ENCODE data around the gene AMTN.
"Not testable (repeated sequence)": the region's sequence is repeated elsewhere in the genome, so short reads cannot be mapped to it uniquely, and the experiment has no call there.

Gene AMTN

DNA sequence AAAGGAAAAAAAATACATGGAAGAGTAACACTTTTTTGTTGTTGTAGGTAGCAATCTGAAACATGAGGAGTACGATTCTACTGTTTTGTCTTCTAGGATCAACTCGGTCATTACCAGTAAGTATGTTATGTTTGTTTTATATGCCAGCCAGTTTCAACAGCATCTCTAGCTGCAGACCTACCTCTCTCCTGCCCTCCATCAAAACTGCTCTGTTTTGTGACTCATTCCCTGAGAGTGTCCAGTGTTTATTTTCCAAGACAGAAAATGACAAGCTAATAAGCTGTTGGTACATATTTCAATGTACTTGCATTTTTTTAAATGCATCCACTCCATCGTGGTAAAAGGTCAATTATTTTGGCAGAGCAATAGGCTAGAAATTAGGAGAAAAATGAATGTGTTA is 347 bp downstream of the AMTN start:
- H3K36me3 ChIP-seq (ENCODE audit: control insufficient read depth, insufficient read depth, low read length) = no peaks in the 10 kb centered on the region
- H3K4me1 ChIP-seq (ENCODE audit: control insufficient read depth, insufficient read depth, low read length) = no peaks in the 10 kb centered on the region
- H3K4me3 ChIP-seq (ENCODE audit: low read depth, low read length) = no peak overlapping the region
- H3K27me3 ChIP-seq (ENCODE audit: control insufficient read depth, insufficient read depth, low read length) = no peaks in the 10 kb centered on the region
- H3K9me3 ChIP-seq (ENCODE audit: control insufficient read depth, insufficient read depth, low read length) = no peaks in the 10 kb centered on the region
- no peak overlapping the region for H3K9ac ChIP-seq (ENCODE audit: low read depth, low read length)

DNA sequence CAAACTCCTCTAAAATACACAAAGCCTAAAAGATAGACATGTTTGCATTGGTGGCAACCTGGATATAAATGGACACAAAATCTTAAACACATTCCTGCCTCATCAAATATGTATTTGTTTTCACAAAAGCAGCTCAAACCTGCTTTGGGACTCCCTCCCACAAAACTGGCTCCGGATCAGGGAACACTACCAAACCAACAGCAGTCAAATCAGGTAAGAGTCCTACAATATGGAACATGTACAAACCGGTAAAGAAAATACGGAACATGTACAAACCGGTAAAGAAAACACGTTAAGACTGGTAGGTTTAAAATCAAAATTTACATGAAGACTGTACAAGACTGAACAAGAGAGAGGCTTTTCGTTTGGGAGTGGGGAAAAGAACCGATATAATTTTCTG is 4.3 kb downstream of the AMTN start:
- H3K4me1 ChIP-seq (ENCODE audit: control insufficient read depth, insufficient read depth, low read length) = no peaks in the 10 kb centered on the region
- no peak overlapping the region for H3K9ac ChIP-seq (ENCODE audit: low read depth, low read length)
- H3K4me3 ChIP-seq (ENCODE audit: low read depth, low read length) = no peak overlapping the region
- no peaks in the 10 kb centered on the region for H3K9me3 ChIP-seq (ENCODE audit: control insufficient read depth, insufficient read depth, low read length)
- H3K36me3 ChIP-seq (ENCODE audit: control insufficient read depth, insufficient read depth, low read length) = no peaks in the 10 kb centered on the region
- H3K27me3 ChIP-seq (ENCODE audit: control insufficient read depth, insufficient read depth, low read length) = no peaks in the 10 kb centered on the region

DNA sequence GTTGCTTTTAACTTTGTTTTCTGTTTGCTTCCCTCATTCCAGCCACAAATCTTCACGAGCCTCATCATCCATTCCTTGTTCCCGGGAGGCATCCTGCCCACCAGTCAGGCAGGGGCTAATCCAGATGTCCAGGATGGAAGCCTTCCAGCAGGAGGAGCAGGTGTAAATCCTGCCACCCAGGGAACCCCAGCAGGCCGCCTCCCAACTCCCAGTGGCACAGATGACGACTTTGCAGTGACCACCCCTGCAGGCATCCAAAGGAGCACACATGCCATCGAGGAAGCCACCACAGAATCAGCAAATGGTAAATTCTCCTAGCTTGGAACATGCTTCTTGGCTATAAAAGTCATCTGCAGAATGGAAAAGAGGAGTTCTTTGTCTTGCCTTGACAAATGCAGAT is 12.6 kb downstream of the AMTN start:
- Histone ChIP-seq H3K9ac (ENCODE audit: low read depth, low read length) (no peak overlapping the region), H3K27me3 (ENCODE audit: control insufficient read depth, insufficient read depth, low read length) (no peaks in the 10 kb centered on the region), H3K4me1 (ENCODE audit: control insufficient read depth, insufficient read depth, low read length) (no peaks in the 10 kb centered on the region), H3K9me3 (ENCODE audit: control insufficient read depth, insufficient read depth, low read length) (no peaks in the 10 kb centered on the region), H3K4me3 (ENCODE audit: low read depth, low read length) (no peak overlapping the region), H3K36me3 (ENCODE audit: control insufficient read depth, insufficient read depth, low read length) (no peaks in the 10 kb centered on the region)

DNA sequence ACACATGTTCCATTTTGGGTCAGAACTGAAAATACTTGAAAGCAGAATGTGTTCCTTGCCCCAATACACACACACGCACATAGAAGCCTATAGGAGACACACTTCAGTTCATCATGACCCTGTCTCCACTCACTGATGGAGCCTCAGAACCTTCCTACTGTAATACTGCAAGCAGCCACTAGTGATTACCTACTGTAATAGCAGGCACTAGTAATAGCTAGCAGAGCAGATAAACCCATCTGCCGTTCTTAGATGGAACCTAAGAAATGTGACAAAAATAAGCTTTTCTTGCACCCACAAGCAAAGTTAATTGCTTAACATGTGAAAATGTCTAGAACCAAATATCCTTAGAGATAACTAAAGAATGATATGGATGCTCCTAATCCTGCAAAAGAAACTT is 13.6 kb downstream of the AMTN start:
- H3K4me3 ChIP-seq (ENCODE audit: low read depth, low read length) = no peak overlapping the region
- no peaks in the 10 kb centered on the region for H3K36me3 ChIP-seq (ENCODE audit: control insufficient read depth, insufficient read depth, low read length)
- H3K27me3 ChIP-seq (ENCODE audit: control insufficient read depth, insufficient read depth, low read length) = no peaks in the 10 kb centered on the region
- no peaks in the 10 kb centered on the region for H3K4me1 ChIP-seq (ENCODE audit: control insufficient read depth, insufficient read depth, low read length)
- H3K9me3 ChIP-seq (ENCODE audit: control insufficient read depth, insufficient read depth, low read length) = no peaks in the 10 kb centered on the region
- H3K9ac ChIP-seq (ENCODE audit: low read depth, low read length) = no peak overlapping the region

DNA sequence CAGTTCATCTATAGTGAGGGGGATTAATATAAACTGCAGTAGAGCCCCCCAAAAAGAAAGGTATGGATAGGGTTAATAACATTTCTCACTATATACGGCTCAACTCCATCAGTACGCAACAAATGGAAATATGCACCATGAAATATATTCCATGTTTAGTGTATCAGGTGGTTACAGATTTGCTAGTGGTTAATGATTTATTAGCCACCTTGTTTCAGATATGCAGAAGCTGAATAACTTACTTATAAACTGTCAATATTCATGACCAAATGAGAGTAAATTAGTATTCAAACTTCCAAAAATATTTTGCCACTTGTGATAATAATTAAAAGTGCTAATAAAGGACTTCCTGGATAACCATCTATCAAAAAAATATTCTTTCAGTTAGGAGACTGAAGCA is 14.8 kb downstream of the AMTN start:
- Histone ChIP-seq H3K27me3 (ENCODE audit: control insufficient read depth, insufficient read depth, low read length) (no peaks in the 10 kb centered on the region), H3K36me3 (ENCODE audit: control insufficient read depth, insufficient read depth, low read length) (no peaks in the 10 kb centered on the region), H3K4me3 (ENCODE audit: low read depth, low read length) (no peak overlapping the region), H3K9ac (ENCODE audit: low read depth, low read length) (no peak overlapping the region), H3K9me3 (ENCODE audit: control insufficient read depth, insufficient read depth, low read length) (no peaks in the 10 kb centered on the region), H3K4me1 (ENCODE audit: control insufficient read depth, insufficient read depth, low read length) (no peaks in the 10 kb centered on the region)

DNA sequence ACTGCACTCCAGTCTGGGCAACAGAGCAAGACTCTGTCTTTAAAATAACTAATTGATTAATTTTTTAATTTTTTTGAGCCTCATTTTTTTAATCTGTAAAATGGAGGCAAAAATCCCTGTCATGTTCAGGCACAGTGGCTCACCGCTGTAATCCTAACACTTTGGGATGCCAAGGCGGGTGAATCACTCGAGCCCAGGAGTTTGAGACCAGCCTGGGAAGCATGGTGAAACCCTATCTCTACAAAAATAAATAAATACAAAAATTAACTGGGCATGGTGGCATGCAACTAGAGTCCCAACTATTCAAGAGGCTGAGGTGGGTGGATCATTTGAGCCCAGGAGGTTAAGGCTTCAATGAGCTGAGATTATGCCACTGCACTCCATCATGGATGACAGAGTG is 15.4 kb downstream of the AMTN start:
- H3K36me3 ChIP-seq (ENCODE audit: control insufficient read depth, insufficient read depth, low read length) = no peaks in the 10 kb centered on the region
- H3K9ac ChIP-seq (ENCODE audit: low read depth, low read length) = no peak overlapping the region
- no peaks in the 10 kb centered on the region for H3K27me3 ChIP-seq (ENCODE audit: control insufficient read depth, insufficient read depth, low read length)
- H3K9me3 ChIP-seq (ENCODE audit: control insufficient read depth, insufficient read depth, low read length) = no peaks in the 10 kb centered on the region
- H3K4me3 ChIP-seq (ENCODE audit: low read depth, low read length) = no peak overlapping the region
- no peaks in the 10 kb centered on the region for H3K4me1 ChIP-seq (ENCODE audit: control insufficient read depth, insufficient read depth, low read length)

DNA sequence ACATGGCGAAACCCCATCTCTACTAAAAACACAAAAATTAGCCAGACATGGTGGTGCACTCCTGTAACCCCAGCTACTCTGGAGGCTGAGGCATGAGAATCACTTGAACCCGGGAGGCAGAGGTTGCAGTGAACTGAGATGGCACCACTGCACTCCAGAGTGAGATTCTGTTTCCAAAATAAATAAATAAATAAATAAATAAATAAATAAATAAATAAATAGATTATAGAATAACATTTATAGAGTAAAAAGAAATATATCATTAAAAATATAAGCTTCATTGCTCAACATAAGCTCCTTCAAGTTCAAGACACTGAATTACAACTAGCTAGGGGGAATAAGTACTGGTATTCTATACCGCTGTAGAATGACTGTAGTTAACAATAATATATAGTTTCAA is 16.5 kb downstream of the AMTN start:
- not testable (repeated sequence) for H3K4me1 ChIP-seq (ENCODE audit: control insufficient read depth, insufficient read depth, low read length); H3K27me3 ChIP-seq (ENCODE audit: control insufficient read depth, insufficient read depth, low read length); H3K4me3 ChIP-seq (ENCODE audit: low read depth, low read length); H3K9me3 ChIP-seq (ENCODE audit: control insufficient read depth, insufficient read depth, low read length); H3K9ac ChIP-seq (ENCODE audit: low read depth, low read length); H3K36me3 ChIP-seq (ENCODE audit: control insufficient read depth, insufficient read depth, low read length)

DNA sequence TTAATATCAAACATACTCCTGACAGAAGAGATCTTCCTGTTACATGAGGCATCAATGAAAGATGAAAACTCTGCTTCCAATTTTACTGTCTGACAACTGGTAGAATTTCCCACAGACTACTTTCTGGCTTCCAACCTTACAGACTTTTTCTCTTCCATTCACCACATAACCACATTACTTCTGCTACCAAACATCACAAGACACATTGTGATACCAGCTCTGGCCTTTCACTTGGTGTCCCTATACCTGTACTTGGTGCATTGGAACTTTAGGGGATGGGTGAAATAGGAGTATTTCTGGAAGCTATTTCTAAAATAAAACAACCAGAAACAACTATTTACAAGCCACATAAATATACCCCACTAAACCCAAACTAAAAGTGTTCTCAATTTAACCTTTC is 20.5 kb downstream of the AMTN start:
- Histone ChIP-seq H3K4me1 (ENCODE audit: control insufficient read depth, insufficient read depth, low read length) (no peaks in the 10 kb centered on the region), H3K4me3 (ENCODE audit: low read depth, low read length) (no peak overlapping the region), H3K9ac (ENCODE audit: low read depth, low read length) (no peak overlapping the region), H3K36me3 (ENCODE audit: control insufficient read depth, insufficient read depth, low read length) (no peaks in the 10 kb centered on the region), H3K9me3 (ENCODE audit: control insufficient read depth, insufficient read depth, low read length) (no peaks in the 10 kb centered on the region), H3K27me3 (ENCODE audit: control insufficient read depth, insufficient read depth, low read length) (no peaks in the 10 kb centered on the region)

DNA sequence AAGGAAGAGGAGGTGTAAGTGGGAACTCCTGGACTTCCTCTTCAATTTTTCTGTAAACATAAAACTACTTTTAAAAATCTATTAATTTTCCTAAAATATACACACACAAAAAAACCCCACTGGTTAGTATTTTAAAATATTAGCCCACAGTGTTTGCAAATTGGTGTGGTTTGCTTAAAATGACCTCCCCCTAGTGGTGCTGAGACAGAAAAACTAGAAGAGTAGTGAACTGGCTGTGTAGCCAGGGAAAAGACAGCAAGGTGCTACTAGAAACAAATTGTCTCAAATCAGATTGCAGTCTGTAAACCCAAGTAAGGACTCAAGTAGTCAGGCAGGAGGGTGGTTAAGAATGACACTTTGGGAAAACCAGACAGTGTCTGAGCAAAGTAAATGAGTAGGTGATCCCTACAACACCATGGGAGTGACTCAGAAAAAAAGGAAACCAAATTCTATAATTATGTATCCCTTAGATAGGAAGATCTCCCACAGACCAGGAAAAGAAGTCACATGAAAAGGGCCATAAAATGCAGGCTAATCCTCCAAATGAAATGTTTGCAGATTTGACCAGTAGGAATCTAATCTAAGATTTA is 26.0 kb downstream of the AMTN start:
- Histone ChIP-seq H3K9me3 (ENCODE audit: control insufficient read depth, insufficient read depth, low read length) (no peaks in the 10 kb centered on the region), H3K9ac (ENCODE audit: low read depth, low read length) (no peak overlapping the region), H3K36me3 (ENCODE audit: control insufficient read depth, insufficient read depth, low read length) (no peaks in the 10 kb centered on the region), H3K27me3 (ENCODE audit: control insufficient read depth, insufficient read depth, low read length) (no peaks in the 10 kb centered on the region), H3K4me1 (ENCODE audit: control insufficient read depth, insufficient read depth, low read length) (no peaks in the 10 kb centered on the region), H3K4me3 (ENCODE audit: low read depth, low read length) (no peak overlapping the region)

DNA sequence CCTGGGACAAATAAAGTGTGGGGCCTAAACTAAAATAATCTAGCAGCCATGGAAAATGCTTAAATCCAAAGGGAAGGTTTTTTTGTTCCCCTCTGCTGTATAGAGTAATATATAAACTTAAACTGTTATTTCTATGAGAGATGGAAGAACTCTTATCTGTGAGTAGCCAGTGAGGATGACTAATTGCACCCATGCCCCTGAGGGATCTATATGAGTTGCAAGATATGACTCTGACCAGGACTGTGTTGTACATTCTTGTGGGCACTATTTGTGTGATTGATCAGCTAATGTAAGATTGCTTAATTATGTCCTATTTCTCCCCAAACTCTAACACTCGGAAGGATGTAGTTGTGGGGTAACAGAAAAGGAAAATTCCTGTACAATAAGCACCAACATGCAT is 38.5 kb downstream of the AMTN start:
- H3K9me3 ChIP-seq (ENCODE audit: control insufficient read depth, insufficient read depth, low read length) = no peaks in the 10 kb centered on the region
- no peaks in the 10 kb centered on the region for H3K4me1 ChIP-seq (ENCODE audit: control insufficient read depth, insufficient read depth, low read length)
- no peaks in the 10 kb centered on the region for H3K36me3 ChIP-seq (ENCODE audit: control insufficient read depth, insufficient read depth, low read length)
- H3K9ac ChIP-seq (ENCODE audit: low read depth, low read length) = no peak overlapping the region
- H3K4me3 ChIP-seq (ENCODE audit: low read depth, low read length) = no peak overlapping the region
- H3K27me3 ChIP-seq (ENCODE audit: control insufficient read depth, insufficient read depth, low read length) = no peaks in the 10 kb centered on the region

DNA sequence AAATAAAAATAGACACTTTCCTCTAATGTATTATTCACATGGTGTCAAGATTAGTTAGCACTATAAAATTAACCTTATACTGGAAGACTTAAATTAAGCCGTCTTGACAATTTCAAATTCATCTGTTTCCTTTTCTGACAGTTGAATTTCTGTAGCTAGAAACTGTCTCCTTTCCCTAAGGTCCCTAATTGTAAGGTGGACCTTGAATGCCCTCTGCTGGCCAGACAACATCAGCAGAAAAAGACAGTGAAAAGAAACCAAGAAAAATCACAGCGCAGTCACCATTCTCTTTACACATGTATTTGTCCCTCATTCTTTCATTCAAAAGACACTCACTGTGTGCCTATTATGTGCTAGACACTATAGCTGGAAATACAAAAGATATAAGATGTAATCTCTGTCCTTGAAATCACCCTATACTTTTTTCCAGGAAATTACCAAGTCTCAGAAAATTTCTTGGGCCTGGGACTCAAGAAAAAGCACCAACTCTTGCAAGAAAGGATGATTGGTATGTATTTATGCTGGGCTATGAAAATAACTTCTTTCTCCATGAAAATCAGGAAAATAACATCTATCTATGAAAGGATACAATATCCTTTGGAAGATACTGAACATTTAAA is 41.0 kb downstream of the AMTN start:
- Histone ChIP-seq H3K9ac (ENCODE audit: low read depth, low read length) (no peak overlapping the region), H3K4me3 (ENCODE audit: low read depth, low read length) (no peak overlapping the region), H3K9me3 (ENCODE audit: control insufficient read depth, insufficient read depth, low read length) (no peaks in the 10 kb centered on the region), H3K36me3 (ENCODE audit: control insufficient read depth, insufficient read depth, low read length) (no peaks in the 10 kb centered on the region), H3K4me1 (ENCODE audit: control insufficient read depth, insufficient read depth, low read length) (peaks cover 4% of the 10 kb centered on the region), H3K27me3 (ENCODE audit: control insufficient read depth, insufficient read depth, low read length) (no peaks in the 10 kb centered on the region)

DNA sequence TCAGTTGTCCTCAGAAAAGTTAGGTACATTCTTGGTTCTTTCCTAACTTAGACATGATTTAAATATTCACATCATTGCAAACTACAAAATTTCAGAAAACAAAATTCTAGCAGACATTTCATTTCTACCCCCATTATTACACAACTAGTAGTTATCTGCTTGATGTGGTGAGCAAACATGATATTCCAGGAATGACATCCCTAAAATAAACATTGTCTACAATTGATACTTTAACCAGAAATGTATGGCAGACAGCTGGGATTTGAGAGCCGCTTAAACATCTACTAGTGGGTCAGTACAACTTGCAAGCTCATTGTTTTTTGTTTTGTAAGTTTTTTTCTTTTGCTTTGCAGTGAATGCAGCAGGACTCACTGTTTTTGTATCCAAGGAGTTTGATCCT is 41.6 kb downstream of the AMTN start:
- no peaks in the 10 kb centered on the region for H3K36me3 ChIP-seq (ENCODE audit: control insufficient read depth, insufficient read depth, low read length)
- peaks cover 4% of the 10 kb centered on the region for H3K4me1 ChIP-seq (ENCODE audit: control insufficient read depth, insufficient read depth, low read length)
- H3K4me3 ChIP-seq (ENCODE audit: low read depth, low read length) = no peak overlapping the region

More for the DNA sequence above, 41.6 kb downstream of the AMTN start:
- Histone ChIP-seq H3K9me3 (ENCODE audit: control insufficient read depth, insufficient read depth, low read length) (no peaks in the 10 kb centered on the region), H3K27me3 (ENCODE audit: control insufficient read depth, insufficient read depth, low read length) (no peaks in the 10 kb centered on the region), H3K9ac (ENCODE audit: low read depth, low read length) (no peak overlapping the region)
